Measurements from ENCODE around the gene TMEM37. TPM values are rescaled to one million over a fixed set of nuclear protein-coding genes. Genes with fewer than 3 reads are reported as not detected.

The TMEM37 gene
- total and polyA plus RNA-seq, 9 of the 15 experiments (the other 6 are each of a cell fraction or from before 2014, with no cell fraction given): 0.03 to 0.64 (median 0.31) TPM; not detected in 1

DNA sequence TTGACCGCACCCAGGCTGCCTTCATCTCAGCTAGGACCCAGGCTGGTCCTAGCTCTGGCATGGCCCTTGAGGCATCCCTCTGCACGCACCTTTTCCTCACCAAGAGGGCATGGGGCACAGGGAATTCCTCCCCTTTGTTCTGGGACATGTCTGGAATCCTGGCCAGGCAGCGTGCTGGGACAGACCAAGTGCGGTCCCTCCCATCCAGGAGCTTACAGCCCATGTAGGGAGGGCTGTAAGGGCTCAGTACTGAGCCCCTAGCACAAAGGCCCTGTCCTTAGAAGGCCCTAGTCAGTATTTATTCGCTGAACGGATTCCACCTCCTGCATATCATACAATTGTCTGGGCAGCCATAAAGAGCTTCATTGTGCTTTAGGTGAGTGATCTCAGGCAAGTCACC lies 3.0 kb downstream of the TMEM37 start:
- no peaks in the 10 kb centered on the region for H3K9me1 ChIP-seq (ENCODE audit: control insufficient read depth, insufficient read depth, low read length)
- ATAC-seq (no peak), FAIRE-seq (no peak), DNase-seq (ENCODE audit: extremely low read depth in 1 of 4, low spot score in 3 of 4) (no peak)
- in situ Hi-C loops (cut with MboI): no loop called here
- H3K4me3 ChIP-seq: no peak overlapping the region
- H3K9ac ChIP-seq (ENCODE audit: insufficient read depth in 1 of 2, low read depth in 2 of 2, low read length in 2 of 2): 0 out of 4 replicates have a peak overlapping the region, but pooled peaks of 1 of the 2 experiments have one; percentile 28
- peaks cover 9 to 32% of the 10 kb centered on the region in 2 experiments for H3K4me1 ChIP-seq (replicated peaks in 1 of 2; ENCODE audit: control insufficient read depth in 2 of 2, insufficient read depth in 2 of 2, low read length in 2 of 2)
- H3K9me3 ChIP-seq (replicated peaks; ENCODE audit: control insufficient read depth, insufficient read depth, low read depth, low read length): no peaks in the 10 kb centered on the region
- CTCF ChIA-PET (ENCODE audit: low intra/inter-chr PET ratio): no interaction called here
- H3K27ac ChIP-seq (ENCODE audit: extremely low read depth, low read depth, low read length): no peak overlapping the region
- intact Hi-C loops (cut with micrococcal nuclease): no loop called here
- no peaks in the 10 kb centered on the region for H3K79me2 ChIP-seq (ENCODE audit: control insufficient read depth, insufficient read depth, low read length)
- no peaks in the 10 kb centered on the region for H3K36me3 ChIP-seq (ENCODE audit: control insufficient read depth, insufficient read depth, low read length)
- H2AFZ ChIP-seq (ENCODE audit: low read depth, low read length): no peak overlapping the region
- H3K27me3 ChIP-seq (ENCODE audit: control insufficient read depth in 2 of 2, insufficient read depth in 2 of 2, low read length in 2 of 2): peaks cover 4 to 14% of the 10 kb centered on the region in 2 experiments; a peak in 3 of 5 replicates
- 34% methylated on average over 6 of the region's 6 CpGs for WGBS (ENCODE audit: insufficient coverage, low coverage, missing lambda C conversion rate)
- POLR2A ChIA-PET: interaction anchor here (0.7 kb wide), 1 partner anchor 15 kb away, joined by 3 read pairs; no protein-coding TSS in a partner anchor
- H3K4me2 ChIP-seq (ENCODE audit: insufficient read depth, low read length): no peak overlapping the region
- no TSS peak for BruUV-seq (replicated peaks)
- TF ChIP-seq ZNF511 (CRISPR knock-in tag; IDR thresholded peaks at IDR 0.05) (no peak), NEUROD1 (IDR thresholded peaks at IDR 0.05; ENCODE audit: borderline replicate concordance, low read depth, low read length, partially characterized antibody) (no peak), TAF9B (IDR thresholded peaks at IDR 0.05; ENCODE audit: partially characterized antibody) (no peak), FOSL1 (tag; conservative IDR thresholded peaks at IDR 0.05) (no peak), RNF2 (IDR thresholded peaks at IDR 0.05) (no peak), RBM17 (IDR thresholded peaks at IDR 0.05; ENCODE audit: borderline replicate concordance, low read depth, low read length) (no peak), ZBTB12 (CRISPR knock-in tag; IDR thresholded peaks at IDR 0.05) (no peak), IRF2 (CRISPR knock-in tag; IDR thresholded peaks at IDR 0.05) (no peak), MCM2 (IDR thresholded peaks at IDR 0.05; ENCODE audit: low read depth) (no peak), BRF1 (IDR thresholded peaks at IDR 0.05; ENCODE audit: borderline replicate concordance, extremely low read depth, insufficient read length) (no peak), ZNF274 (IDR thresholded peaks at IDR 0.05; ENCODE audit: borderline replicate concordance, low read depth, low read length) (no peak)
- TF ChIP-seq, protein P1, sequence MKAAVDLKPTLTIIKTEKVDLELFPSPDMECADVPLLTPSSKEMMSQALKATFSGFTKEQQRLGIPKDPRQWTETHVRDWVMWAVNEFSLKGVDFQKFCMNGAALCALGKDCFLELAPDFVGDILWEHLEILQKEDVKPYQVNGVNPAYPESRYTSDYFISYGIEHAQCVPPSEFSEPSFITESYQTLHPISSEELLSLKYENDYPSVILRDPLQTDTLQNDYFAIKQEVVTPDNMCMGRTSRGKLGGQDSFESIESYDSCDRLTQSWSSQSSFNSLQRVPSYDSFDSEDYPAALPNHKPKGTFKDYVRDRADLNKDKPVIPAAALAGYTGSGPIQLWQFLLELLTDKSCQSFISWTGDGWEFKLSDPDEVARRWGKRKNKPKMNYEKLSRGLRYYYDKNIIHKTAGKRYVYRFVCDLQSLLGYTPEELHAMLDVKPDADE (conservative IDR thresholded peaks at IDR 0.05; ENCODE audit: control insufficient read depth, low read depth, low read length): no peak
- TF ChIP-seq, protein P2, sequence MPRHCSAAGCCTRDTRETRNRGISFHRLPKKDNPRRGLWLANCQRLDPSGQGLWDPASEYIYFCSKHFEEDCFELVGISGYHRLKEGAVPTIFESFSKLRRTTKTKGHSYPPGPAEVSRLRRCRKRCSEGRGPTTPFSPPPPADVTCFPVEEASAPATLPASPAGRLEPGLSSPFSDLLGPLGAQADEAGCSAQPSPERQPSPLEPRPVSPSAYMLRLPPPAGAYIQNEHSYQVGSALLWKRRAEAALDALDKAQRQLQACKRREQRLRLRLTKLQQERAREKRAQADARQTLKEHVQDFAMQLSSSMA (CRISPR knock-in tag; IDR thresholded peaks at IDR 0.05): no peak
- TF ChIP-seq, protein P3, sequence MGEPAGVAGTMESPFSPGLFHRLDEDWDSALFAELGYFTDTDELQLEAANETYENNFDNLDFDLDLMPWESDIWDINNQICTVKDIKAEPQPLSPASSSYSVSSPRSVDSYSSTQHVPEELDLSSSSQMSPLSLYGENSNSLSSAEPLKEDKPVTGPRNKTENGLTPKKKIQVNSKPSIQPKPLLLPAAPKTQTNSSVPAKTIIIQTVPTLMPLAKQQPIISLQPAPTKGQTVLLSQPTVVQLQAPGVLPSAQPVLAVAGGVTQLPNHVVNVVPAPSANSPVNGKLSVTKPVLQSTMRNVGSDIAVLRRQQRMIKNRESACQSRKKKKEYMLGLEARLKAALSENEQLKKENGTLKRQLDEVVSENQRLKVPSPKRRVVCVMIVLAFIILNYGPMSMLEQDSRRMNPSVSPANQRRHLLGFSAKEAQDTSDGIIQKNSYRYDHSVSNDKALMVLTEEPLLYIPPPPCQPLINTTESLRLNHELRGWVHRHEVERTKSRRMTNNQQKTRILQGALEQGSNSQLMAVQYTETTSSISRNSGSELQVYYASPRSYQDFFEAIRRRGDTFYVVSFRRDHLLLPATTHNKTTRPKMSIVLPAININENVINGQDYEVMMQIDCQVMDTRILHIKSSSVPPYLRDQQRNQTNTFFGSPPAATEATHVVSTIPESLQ (CRISPR knock-in tag; IDR thresholded peaks at IDR 0.05): no peak
- TF ChIP-seq, protein P4, sequence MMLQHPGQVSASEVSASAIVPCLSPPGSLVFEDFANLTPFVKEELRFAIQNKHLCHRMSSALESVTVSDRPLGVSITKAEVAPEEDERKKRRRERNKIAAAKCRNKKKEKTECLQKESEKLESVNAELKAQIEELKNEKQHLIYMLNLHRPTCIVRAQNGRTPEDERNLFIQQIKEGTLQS (IDR thresholded peaks at IDR 0.05): no peak
- TF ChIP-seq, protein P4 (CRISPR knock-in tag; conservative IDR thresholded peaks at IDR 0.05): no peak
- H4K20me1 ChIP-seq (replicated peaks; ENCODE audit: control insufficient read depth, insufficient read depth, low read length): 0 out of 2 replicates have a peak, but pooled peaks cover 3% of the 10 kb centered on the region

Measured in K562 (cell line).